Measurements from ENCODE around the gene ANKMY1. TPM values are rescaled to one million over a fixed set of nuclear protein-coding genes. Genes with fewer than 3 reads are reported as not detected.
"Not testable (repeated sequence)": the region's sequence is repeated elsewhere in the genome, so short reads cannot be mapped to it uniquely, and the experiment has no call there.

ANKMY1 gene
- total RNA-seq, 2 experiments from 2014 or later, result 50.9 to 53.2 TPM

- no peak overlapping the region for H3K4me3 Mint-ChIP-seq
- peaks cover 5% of the 10 kb centered on the region for H3K9me3 Mint-ChIP-seq
- ATAC-seq (ENCODE audit: low read depth), result no peak
- DNase-seq, result no peak
- no peaks in the 10 kb centered on the region for H3K4me1 Mint-ChIP-seq
- POLR2A ChIA-PET, result no interaction called here
- H3K27me3 Mint-ChIP-seq, result no peaks in the 10 kb centered on the region
- peaks cover 21% of the 10 kb centered on the region for H3K36me3 Mint-ChIP-seq
- no peak overlapping the region for H3K27ac Mint-ChIP-seq
Measured at GRCh38 chr2:240498171-240498957, 59.4 kb downstream of the ANKMY1 start.

- H3K4me1 Mint-ChIP-seq; H3K27me3 Mint-ChIP-seq; H3K9me3 Mint-ChIP-seq; H3K4me3 Mint-ChIP-seq; POLR2A ChIA-PET; H3K27ac Mint-ChIP-seq; DNase-seq; ATAC-seq (ENCODE audit: low read depth): not testable (repeated sequence)
- H3K36me3 Mint-ChIP-seq, result peaks cover 25% of the 10 kb centered on the region
Measured at GRCh38 chr2:240497082-240497481, 60.7 kb downstream of the ANKMY1 start.

- POLR2A ChIA-PET; H3K27me3 Mint-ChIP-seq; H3K4me1 Mint-ChIP-seq; H3K27ac Mint-ChIP-seq; ATAC-seq (ENCODE audit: low read depth); H3K4me3 Mint-ChIP-seq; DNase-seq: not testable (repeated sequence)
- peaks cover 18% of the 10 kb centered on the region for H3K9me3 Mint-ChIP-seq
- H3K36me3 Mint-ChIP-seq, result peaks cover 27% of the 10 kb centered on the region
Measured at GRCh38 chr2:240494942-240495341, 62.8 kb downstream of the ANKMY1 start.

GRCh38 chr2:240494194-240494793 is 63.5 kb downstream of the ANKMY1 start:
- peaks cover 22% of the 10 kb centered on the region for H3K9me3 Mint-ChIP-seq
- no peak for DNase-seq
- H3K36me3 Mint-ChIP-seq, result peaks cover 27% of the 10 kb centered on the region
- no peaks in the 10 kb centered on the region for H3K4me1 Mint-ChIP-seq
- no peaks in the 10 kb centered on the region for H3K27me3 Mint-ChIP-seq
- no peak overlapping the region for H3K27ac Mint-ChIP-seq
- POLR2A ChIA-PET, result no interaction called here
- ATAC-seq (ENCODE audit: low read depth), result no peak
- no peak overlapping the region for H3K4me3 Mint-ChIP-seq

GRCh38 chr2:240491483-240491882 is 66.3 kb downstream of the ANKMY1 start:
- Mint-ChIP-seq H3K27me3 (no peaks in the 10 kb centered on the region), H3K27ac (no peak overlapping the region), H3K4me1 (peaks cover 3% of the 10 kb centered on the region), H3K9me3 (peaks cover 38% of the 10 kb centered on the region), H3K4me3 (no peak overlapping the region), H3K36me3 (peaks cover 33% of the 10 kb centered on the region)
- no peak for DNase-seq
- no peak for ATAC-seq (ENCODE audit: low read depth)
- POLR2A ChIA-PET, result no interaction called here

GRCh38 chr2:240482141-240482540 is 75.6 kb downstream of the ANKMY1 start:
- POLR2A ChIA-PET, result no interaction called here

GRCh38 chr2:240481720-240482119 is 76.1 kb downstream of the ANKMY1 start:
- Mint-ChIP-seq H3K9me3 (no peaks in the 10 kb centered on the region), H3K27ac (no peak overlapping the region), H3K4me1 (peaks cover 2% of the 10 kb centered on the region), H3K4me3 (no peak overlapping the region), H3K27me3 (no peaks in the 10 kb centered on the region), H3K36me3 (peaks cover 8% of the 10 kb centered on the region)
- ATAC-seq (ENCODE audit: low read depth), result no peak
- POLR2A ChIA-PET, result no interaction called here
- DNase-seq, result no peak

More at GRCh38 chr2:240482141-240482540, 75.6 kb downstream of the ANKMY1 start:
- no peak overlapping the region for H3K4me3 Mint-ChIP-seq
- peaks cover 4% of the 10 kb centered on the region for H3K4me1 Mint-ChIP-seq
- DNase-seq, result no peak
- H3K9me3 Mint-ChIP-seq, result peaks cover 3% of the 10 kb centered on the region
- H3K27ac Mint-ChIP-seq, result no peak overlapping the region
- no peaks in the 10 kb centered on the region for H3K27me3 Mint-ChIP-seq
- peaks cover 10% of the 10 kb centered on the region for H3K36me3 Mint-ChIP-seq
- no peak for ATAC-seq (ENCODE audit: low read depth)

- Mint-ChIP-seq H3K9me3 (peaks cover under 1% of the 10 kb centered on the region), H3K27me3 (no peaks in the 10 kb centered on the region), H3K4me3 (no peak overlapping the region), H3K27ac (no peak overlapping the region), H3K36me3 (peaks cover 10% of the 10 kb centered on the region), H3K4me1 (peaks cover under 1% of the 10 kb centered on the region)
- DNase-seq (no peak), ATAC-seq (ENCODE audit: low read depth) (no peak)
- POLR2A ChIA-PET, result no interaction called here
Measured at GRCh38 chr2:240480834-240481623, 76.8 kb downstream of the ANKMY1 start.

- ATAC-seq (ENCODE audit: low read depth) (no peak), DNase-seq (no peak)
- Mint-ChIP-seq H3K4me1 (no peaks in the 10 kb centered on the region), H3K9me3 (peaks cover 6% of the 10 kb centered on the region), H3K4me3 (no peak overlapping the region), H3K27ac (peak overlapping the region; percentile 0), H3K36me3 (peaks cover 10% of the 10 kb centered on the region), H3K27me3 (no peaks in the 10 kb centered on the region)
- POLR2A ChIA-PET, result no interaction called here
Measured at GRCh38 chr2:240479111-240479501, 78.7 kb downstream of the ANKMY1 start.

GRCh38 chr2:240478346-240479110 is 79.3 kb downstream of the ANKMY1 start:
- H3K36me3 Mint-ChIP-seq, result peaks cover 9% of the 10 kb centered on the region
- no peak overlapping the region for H3K4me3 Mint-ChIP-seq
- ATAC-seq (ENCODE audit: low read depth), result no peak
- peak overlapping the region; percentile 0 for H3K27ac Mint-ChIP-seq
- DNase-seq, result no peak
- no peaks in the 10 kb centered on the region for H3K4me1 Mint-ChIP-seq
- peaks cover 9% of the 10 kb centered on the region for H3K9me3 Mint-ChIP-seq
- no peaks in the 10 kb centered on the region for H3K27me3 Mint-ChIP-seq
- POLR2A ChIA-PET, result no interaction called here

GRCh38 chr2:240477916-240478315 is 79.9 kb downstream of the ANKMY1 start:
- H3K27me3 Mint-ChIP-seq, result no peaks in the 10 kb centered on the region
- POLR2A ChIA-PET, result no interaction called here
- H3K9me3 Mint-ChIP-seq, result peaks cover 14% of the 10 kb centered on the region
- H3K27ac Mint-ChIP-seq, result no peak overlapping the region
- ATAC-seq (ENCODE audit: low read depth) (no peak), DNase-seq (no peak)
- H3K36me3 Mint-ChIP-seq, result peaks cover 9% of the 10 kb centered on the region
- H3K4me1 Mint-ChIP-seq, result no peaks in the 10 kb centered on the region
- H3K4me3 Mint-ChIP-seq, result no peak overlapping the region

- ATAC-seq (ENCODE audit: low read depth) (no peak), DNase-seq (no peak)
- peaks cover 14% of the 10 kb centered on the region for H3K9me3 Mint-ChIP-seq
- no peak overlapping the region for H3K4me3 Mint-ChIP-seq
- H3K36me3 Mint-ChIP-seq, result peaks cover 9% of the 10 kb centered on the region
- POLR2A ChIA-PET, result interaction anchor here (0.6 kb wide), 1 partner anchor 1358 kb away, joined by 4 read pairs; no protein-coding TSS in a partner anchor
- H3K4me1 Mint-ChIP-seq, result peaks cover 2% of the 10 kb centered on the region
- H3K27me3 Mint-ChIP-seq, result no peaks in the 10 kb centered on the region
- H3K27ac Mint-ChIP-seq, result no peak overlapping the region
Measured at GRCh38 chr2:240473211-240473610, 84.6 kb downstream of the ANKMY1 start.

Data from activated naive CD8-positive, alpha-beta T cell treated with anti-CD3 and anti-CD28 coated beads, Interleukin-2, amount 10 ng/mL, durations not matched to agents 7 days and 5 days (primary cell).